SH-SY5Y (cell line): Measurements from ENCODE around the gene SV2B.

Experiments used
- GATA2 ChIP-seq: IDR thresholded peaks from 2 replicates; pipeline ENCODE4 v1.6.1; 2011; ENCODE audit warnings: mild to moderate bottlenecking, low read depth, low read length
- GATA3 ChIP-seq: IDR thresholded peaks from 2 replicates; pipeline ENCODE4 v1.6.1; 2011; ENCODE audit warnings: low read depth, mild to moderate bottlenecking, low read length, moderate library complexity

SV2B gene

DNA sequence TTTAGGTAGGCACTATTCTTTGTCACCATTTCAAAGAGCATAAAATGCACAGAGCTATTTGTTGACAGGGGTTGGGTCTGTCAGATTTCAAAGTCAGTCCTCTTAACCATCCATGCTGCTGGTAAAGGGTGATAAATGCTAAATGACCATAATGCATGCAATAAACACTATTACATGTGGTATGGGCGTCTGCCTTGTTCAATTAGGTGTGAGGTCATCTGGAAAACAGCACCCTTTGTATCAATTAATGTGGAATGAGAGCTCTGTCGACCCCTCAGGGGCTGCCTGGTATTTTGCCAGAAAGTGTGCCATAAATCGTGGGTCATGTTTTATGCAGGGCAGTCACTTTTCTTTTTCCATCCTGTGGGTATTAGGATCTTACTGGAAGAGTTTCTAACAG, 235.6 kb downstream of the SV2B start:
- TF ChIP-seq GATA2 (peak; percentile 47), GATA3 (no peak)

DNA sequence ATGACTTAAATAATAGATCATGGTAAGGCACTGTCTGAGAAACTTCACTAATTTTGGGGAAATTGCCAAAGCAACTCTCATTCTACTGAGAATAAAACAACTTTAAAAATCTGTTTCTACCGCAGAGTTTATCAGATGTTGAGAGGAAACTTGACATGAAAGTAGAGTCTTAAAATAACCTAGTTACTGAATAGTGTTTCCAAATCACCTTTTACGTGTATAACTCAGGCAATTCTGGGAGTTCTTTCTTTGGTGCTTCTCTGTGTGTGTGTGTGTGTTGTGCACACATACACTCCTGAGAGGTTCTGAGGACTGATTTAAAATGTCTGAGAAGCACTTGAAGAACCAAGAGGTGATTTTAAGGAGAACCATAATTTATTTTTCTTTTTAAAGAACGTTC, 236.6 kb downstream of the SV2B start:
- no peak for TF ChIP-seq GATA2
- no peak for TF ChIP-seq GATA3

DNA sequence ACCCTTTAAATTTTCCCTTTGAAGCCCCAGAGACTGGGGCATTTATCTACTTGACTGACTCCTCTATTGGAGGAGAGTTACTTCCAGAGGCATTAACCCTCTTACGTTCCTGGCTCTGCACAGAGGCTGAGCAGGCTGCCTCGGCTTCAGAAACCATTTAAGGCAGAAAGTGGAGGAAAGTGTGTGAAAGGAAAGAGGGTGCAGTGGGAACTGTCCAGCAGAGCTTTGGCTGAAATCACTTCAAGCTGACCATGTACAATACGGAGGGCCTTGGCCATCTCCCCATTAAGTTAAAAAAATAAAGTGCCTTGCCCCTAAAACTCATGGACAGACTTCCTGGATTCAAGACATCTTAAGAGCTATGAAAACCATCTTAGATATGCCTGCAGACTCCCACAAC, 238.7 kb downstream of the SV2B start:
- no peak for TF ChIP-seq GATA3
- no peak for TF ChIP-seq GATA2

DNA sequence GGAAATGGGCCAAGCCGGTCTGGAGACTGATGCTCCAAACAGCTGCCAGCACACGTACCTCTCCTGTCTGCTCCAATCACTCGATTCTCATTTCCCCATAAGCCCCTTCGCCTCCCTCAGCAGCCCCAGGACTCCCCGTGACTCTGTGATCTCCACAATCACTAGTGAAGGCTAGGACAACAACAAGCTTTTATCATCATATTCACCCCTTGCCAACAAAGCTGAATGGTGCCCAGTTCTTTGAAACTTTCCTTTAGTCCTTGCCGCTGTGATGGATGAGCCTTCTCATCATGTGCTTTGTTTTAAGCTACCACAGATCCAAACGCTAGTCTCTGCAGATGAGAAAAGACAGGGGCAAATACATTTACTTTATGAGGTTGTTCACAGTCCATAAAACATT, 242.0 kb downstream of the SV2B start:
- TF ChIP-seq GATA2: no peak
- no peak for TF ChIP-seq GATA3

DNA sequence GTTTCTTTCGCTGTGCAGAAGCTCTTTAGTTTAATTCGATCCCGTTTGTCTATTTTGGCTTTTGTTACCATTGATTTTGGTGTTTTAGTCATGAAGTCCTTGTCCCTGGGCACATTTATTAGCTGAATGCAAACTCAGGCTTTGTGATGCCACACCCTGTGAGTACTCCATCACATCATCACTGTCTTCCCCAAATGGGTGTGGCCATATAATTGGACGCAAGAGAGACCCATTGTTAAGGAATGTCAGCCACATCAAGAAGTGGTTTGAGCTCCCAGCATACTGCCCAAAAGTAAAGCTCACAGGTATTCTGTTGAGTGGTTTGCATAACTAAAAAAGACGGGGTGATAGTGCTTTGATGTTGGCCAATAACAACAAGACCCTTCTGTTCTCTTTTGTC, 245.7 kb downstream of the SV2B start:
- no peak for TF ChIP-seq GATA3
- TF ChIP-seq GATA2: no peak

DNA sequence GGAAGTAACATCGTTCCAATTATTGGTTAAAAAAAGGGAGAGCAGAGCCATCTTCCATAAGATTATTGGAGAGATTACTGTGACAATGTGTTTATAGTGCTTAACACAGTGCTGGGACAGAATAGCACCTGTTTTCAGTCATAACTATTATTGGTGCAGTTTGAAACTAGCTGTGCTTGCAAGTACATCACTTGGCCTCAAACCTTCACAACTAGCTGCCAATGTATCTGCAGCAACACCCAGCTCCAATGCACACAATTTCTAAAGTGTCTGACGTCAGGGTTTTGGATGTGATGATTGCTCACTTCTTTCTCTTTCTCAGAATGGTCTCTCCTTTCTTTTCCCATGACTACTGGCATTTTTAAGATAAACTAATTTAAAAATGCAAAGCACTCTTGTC, 246.2 kb downstream of the SV2B start:
- TF ChIP-seq GATA2: no peak

DNA sequence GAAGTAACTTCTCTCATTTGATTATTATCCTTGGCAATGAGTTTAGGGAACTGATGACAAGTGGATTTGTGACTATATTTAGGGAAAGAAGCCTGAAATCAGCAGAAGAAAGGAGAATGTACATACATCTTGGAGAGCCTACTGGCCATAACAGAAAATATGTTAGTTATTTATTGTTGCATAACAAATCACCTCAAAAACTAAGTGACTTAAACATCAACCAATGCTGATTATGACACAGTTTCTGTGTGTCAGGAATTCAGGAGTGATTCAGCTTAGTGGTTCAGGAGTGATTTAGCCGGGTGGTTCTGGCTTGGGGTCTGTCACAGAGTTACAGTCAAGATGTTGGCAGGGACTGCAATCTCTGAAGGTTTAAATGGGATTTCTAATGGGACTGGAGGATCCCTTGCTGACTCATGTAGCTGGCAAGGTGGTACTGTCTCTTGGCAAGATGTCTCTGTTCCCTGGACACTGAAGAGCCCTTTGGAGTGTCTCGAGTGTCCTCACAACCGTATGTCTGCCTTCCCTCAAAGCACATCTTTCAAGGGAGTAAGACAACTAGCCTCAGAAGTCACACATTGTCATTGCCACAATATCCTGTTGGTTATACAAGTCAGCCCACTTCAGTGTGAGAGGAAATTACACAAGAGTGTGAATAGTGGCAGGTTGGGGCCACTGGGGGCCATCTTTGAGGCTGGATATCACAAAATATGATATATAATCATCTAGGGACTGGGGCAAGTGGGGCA, 248.9 kb downstream of the SV2B start:
- TF ChIP-seq GATA3: no peak
- no peak for TF ChIP-seq GATA2
